GM11168 (cell line): ENCODE measurements around the gene GNL1.
"Not testable (repeated sequence)": the region's sequence is repeated elsewhere in the genome, so short reads cannot be mapped to it uniquely, and the experiment has no call there.

Experiments
- in situ Hi-C: fragments of 300-500 bp; cut with MboI; formaldehyde crosslinking; loops from one replicate; pipeline ENCODE4 v1.12.0; 2022; ENCODE audit warnings: low sequenced_read_pairs; ENCODE audit not compliant: unreplicated experiment

The GNL1 gene

GRCh38 chr6:30556066-30556905, at the start of gene GNL1:
Gene GNL1 (minus strand): TSS chr6:30556489. CDS start chr6:30556203, 286 bp downstream.
- in situ Hi-C loops = no loop called here

- in situ Hi-C loops = no loop called here
Measured at GRCh38 chr6:30603961-30604360, 47.7 kb upstream of the GNL1 start.

- in situ Hi-C loops = no loop called here
Measured at GRCh38 chr6:30601815-30602641, 45.7 kb upstream of the GNL1 start.

GRCh38 chr6:30601436-30601814, 45.1 kb upstream of the GNL1 start:
- in situ Hi-C loops = no loop called here

- in situ Hi-C loops = no loop called here
Measured at GRCh38 chr6:30600451-30600961, 44.2 kb upstream of the GNL1 start.

- in situ Hi-C loops = no loop called here
Measured at GRCh38 chr6:30599625-30600324, 43.5 kb upstream of the GNL1 start.

- in situ Hi-C loops = no loop called here
Measured at GRCh38 chr6:30598912-30599624, 42.8 kb upstream of the GNL1 start.

GRCh38 chr6:30597315-30598144, 41.2 kb upstream of the GNL1 start:
- in situ Hi-C loops = not testable (repeated sequence)

- in situ Hi-C loops = no loop called here
Measured at GRCh38 chr6:30592287-30592686, 36.0 kb upstream of the GNL1 start.

GRCh38 chr6:30591008-30591407, 34.7 kb upstream of the GNL1 start:
- in situ Hi-C loops = no loop called here

- in situ Hi-C loops = no loop called here
Measured at GRCh38 chr6:30590509-30590908, 34.2 kb upstream of the GNL1 start.

GRCh38 chr6:30589754-30590358, 33.6 kb upstream of the GNL1 start:
- in situ Hi-C loops = no loop called here

- in situ Hi-C loops = no loop called here
Measured at GRCh38 chr6:30583921-30584320, 27.6 kb upstream of the GNL1 start.

- in situ Hi-C loops = no loop called here
Measured at GRCh38 chr6:30578051-30578450, 21.8 kb upstream of the GNL1 start.

- in situ Hi-C loops = no loop called here
Measured at GRCh38 chr6:30573113-30573512, 16.8 kb upstream of the GNL1 start.

- in situ Hi-C loops = no loop called here
Measured at GRCh38 chr6:30572148-30572547, 15.9 kb upstream of the GNL1 start.

GRCh38 chr6:30571762-30572082, 15.4 kb upstream of the GNL1 start:
- in situ Hi-C loops = no loop called here

GRCh38 chr6:30571075-30571761, 14.9 kb upstream of the GNL1 start, which contains the start of gene ABCF1:
Gene ABCF1 (plus strand): TSS chr6:30571442. CDS start chr6:30571488, 46 bp downstream.
- in situ Hi-C loops = no loop called here
